Stimulated activated CD4-positive, alpha-beta T cell treated with anti-CD3 and anti-CD28 coated beads, TNF-alpha, amount 100 ng/mL, for 4 hours (primary cell): Measurements from ENCODE around the gene GRM4.

Experiments used
- DNase-seq, 3 experiments: peaks; one replicate each; pipeline ENCODE4 v3.0.0-alpha.2; 2020; ENCODE audit warnings: low read depth in 3 of 3

GRM4 gene

GRCh38 chr6:33995309-33996119 lies 150.4 kb downstream of the GRM4 start:
- DNase-seq = no peak

- DNase-seq = no peak
Observed at GRCh38 chr6:33994472-33995308, 151.2 kb downstream of the GRM4 start.

- no peak for DNase-seq
Observed at GRCh38 chr6:33993653-33994471, 152.0 kb downstream of the GRM4 start.

GRCh38 chr6:33993091-33993490 lies 152.8 kb downstream of the GRM4 start:
- DNase-seq = no peak

GRCh38 chr6:33992191-33992590 lies 153.7 kb downstream of the GRM4 start:
- DNase-seq = no peak

- no peak for DNase-seq
Observed at GRCh38 chr6:33991610-33992009, 154.3 kb downstream of the GRM4 start.

GRCh38 chr6:33990061-33990541 lies 155.8 kb downstream of the GRM4 start:
- DNase-seq = no peak

- no peak for DNase-seq
Observed at GRCh38 chr6:33989016-33989854, 156.7 kb downstream of the GRM4 start.

GRCh38 chr6:33988121-33989015 lies 157.5 kb downstream of the GRM4 start:
- DNase-seq = no peak

- DNase-seq = no peak
Observed at GRCh38 chr6:33987531-33988021, 158.3 kb downstream of the GRM4 start.

GRCh38 chr6:33985947-33986346 lies 159.9 kb downstream of the GRM4 start:
- DNase-seq = no peak

- DNase-seq = no peak
Observed at GRCh38 chr6:33985313-33985751, 160.6 kb downstream of the GRM4 start.

GRCh38 chr6:33984466-33985312 lies 161.2 kb downstream of the GRM4 start:
- no peak for DNase-seq

GRCh38 chr6:33983721-33984465 lies 162.0 kb downstream of the GRM4 start:
- no peak for DNase-seq

GRCh38 chr6:33983109-33983716 lies 162.7 kb downstream of the GRM4 start:
- no peak for DNase-seq

GRCh38 chr6:33981861-33982260 lies 164.0 kb downstream of the GRM4 start:
- DNase-seq = no peak

GRCh38 chr6:33981421-33981820 lies 164.5 kb downstream of the GRM4 start:
- DNase-seq = no peak
